Ishikawa (cell line): ENCODE measurements around the gene KCNT1.

ENCODE experiments used
- CEBPB ChIP-seq: IDR thresholded peaks from 2 replicates; pipeline ENCODE4 v1.6.1; 2012
- CREB1 ChIP-seq: IDR thresholded peaks from 2 replicates; pipeline ENCODE4 v1.6.1; 2012; ENCODE audit warnings: low read depth
- EGR1 ChIP-seq: IDR thresholded peaks from 2 replicates; pipeline ENCODE4 v1.6.1; 2012
- EP300 ChIP-seq: IDR thresholded peaks from 2 replicates; pipeline ENCODE4 v1.6.1; 2012; ENCODE audit warnings: borderline replicate concordance
- FOXM1 ChIP-seq: IDR thresholded peaks from 2 replicates; pipeline ENCODE4 v1.6.1; 2012; ENCODE audit warnings: low read depth, borderline replicate concordance
- NFIC ChIP-seq: IDR thresholded peaks from 2 replicates; pipeline ENCODE4 v1.6.1; 2012
- RAD21 ChIP-seq: IDR thresholded peaks from 2 replicates; pipeline ENCODE4 v1.6.1; 2012; ENCODE audit warnings: low read depth
- REST ChIP-seq: IDR thresholded peaks from 2 replicates; pipeline ENCODE4 v1.6.1; 2012; ENCODE audit warnings: low read depth, mild to moderate bottlenecking
- TAF1 ChIP-seq: IDR thresholded peaks from 2 replicates; pipeline ENCODE4 v1.6.1; 2012; ENCODE audit warnings: low read depth, mild to moderate bottlenecking
- TCF12 ChIP-seq: IDR thresholded peaks from 2 replicates; pipeline ENCODE4 v1.6.1; 2012; ENCODE audit warnings: low read depth
- TEAD4 ChIP-seq: IDR thresholded peaks from 2 replicates; pipeline ENCODE4 v1.6.1; 2012
- USF1 ChIP-seq: IDR thresholded peaks from 2 replicates; pipeline ENCODE4 v1.6.1; 2012
- YY1 ChIP-seq: IDR thresholded peaks from 2 replicates; pipeline ENCODE4 v1.6.1; 2012; ENCODE audit warnings: low read depth
- ZBTB7A ChIP-seq: IDR thresholded peaks from 2 replicates; pipeline ENCODE4 v1.6.1; 2012; ENCODE audit warnings: low read depth
- TF ChIP-seq, protein P1 (sequence below): IDR thresholded peaks from 2 replicates; pipeline ENCODE4 v1.6.1; 2012

Gene KCNT1

GRCh38 chr9:135823036-135823435 lies 121.1 kb downstream of the KCNT1 start:
- TF ChIP-seq CREB1 (no peak), TAF1 (no peak), TEAD4 (no peak), REST (no peak), YY1 (no peak), CEBPB (no peak), RAD21 (no peak), ZBTB7A (no peak), EP300 (no peak), NFIC (no peak), EGR1 (no peak), TCF12 (no peak), USF1 (no peak), FOXM1 (no peak)
- TF ChIP-seq, protein P1, sequence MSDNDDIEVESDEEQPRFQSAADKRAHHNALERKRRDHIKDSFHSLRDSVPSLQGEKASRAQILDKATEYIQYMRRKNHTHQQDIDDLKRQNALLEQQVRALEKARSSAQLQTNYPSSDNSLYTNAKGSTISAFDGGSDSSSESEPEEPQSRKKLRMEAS, result no peak

DNA sequence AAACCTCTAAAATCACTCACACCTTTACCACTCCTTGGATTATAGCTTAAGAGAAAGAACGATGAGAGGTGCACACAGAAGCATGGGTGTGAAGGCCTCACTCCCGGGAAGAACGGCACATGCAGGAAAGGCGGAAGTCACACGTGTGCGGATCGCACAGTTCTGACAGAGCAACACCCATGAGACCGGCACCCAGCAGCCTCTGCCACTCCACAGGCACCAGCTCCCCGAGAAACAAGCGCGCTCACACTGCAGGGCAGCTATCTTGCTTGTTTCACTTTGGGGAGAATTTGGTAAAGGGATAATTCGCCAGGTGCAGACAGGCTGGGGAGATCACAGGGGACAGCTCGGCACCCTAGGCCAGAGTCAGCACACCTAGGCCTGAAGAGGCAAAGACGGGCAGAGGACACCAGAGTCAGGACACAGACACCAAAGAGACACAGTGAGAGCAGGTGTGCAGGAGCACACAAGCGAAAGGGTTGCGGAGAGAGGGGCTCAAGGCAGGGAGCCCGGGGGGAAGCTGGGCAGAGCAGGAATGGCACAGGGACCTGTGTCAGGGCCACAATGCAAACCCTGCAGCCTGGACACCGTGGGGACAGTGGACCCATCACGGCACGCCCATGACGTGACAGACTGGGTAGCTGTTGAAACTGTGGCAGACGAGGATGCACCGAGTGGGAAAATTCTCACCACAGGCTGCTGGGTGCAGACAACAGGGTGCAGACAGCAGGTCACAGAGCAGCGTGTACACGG lies 123.6 kb downstream of the KCNT1 start:
- TF ChIP-seq RAD21 (no peak), NFIC (no peak), EGR1 (no peak), YY1 (no peak), FOXM1 (no peak), ZBTB7A (no peak), CEBPB (no peak), TEAD4 (no peak), REST (no peak)
- TF ChIP-seq, protein P1, result no peak

GRCh38 chr9:135826188-135826545 lies 124.2 kb downstream of the KCNT1 start:
- TF ChIP-seq CEBPB (no peak), USF1 (no peak), FOXM1 (no peak), RAD21 (no peak), NFIC (no peak), TCF12 (no peak), ZBTB7A (no peak), EP300 (no peak), TAF1 (no peak), YY1 (no peak), TEAD4 (no peak), EGR1 (no peak), REST (no peak), CREB1 (no peak)
- TF ChIP-seq, protein P1, result no peak

- TF ChIP-seq TAF1 (no peak), CEBPB (no peak), RAD21 (no peak), EGR1 (no peak), TCF12 (no peak), FOXM1 (no peak), YY1 (no peak), TEAD4 (no peak), NFIC (no peak), EP300 (no peak), USF1 (no peak), CREB1 (no peak), REST (no peak), ZBTB7A (no peak)
- TF ChIP-seq, protein P1, result no peak
Observed at GRCh38 chr9:135827301-135827700, 125.3 kb downstream of the KCNT1 start.
